GM12878 (cell line): ENCODE measurements around the gene APOBEC3H. TPM values are rescaled to one million over a fixed set of nuclear protein-coding genes. Genes with fewer than 3 reads are reported as not detected.
A peak's percentile ranks its signal among the peaks of the same experiment; 100 is the strongest.

Experiments used
- ATAC-seq: fragments of 200-7000 bp; cut with Tn5 transposase; 3 replicates; pipeline ENCODE4 v1.9.1; 2020; ENCODE audit warnings: mild to moderate bottlenecking, moderate library complexity
- BruUV-seq: library from RNA; stranded (reverse); fragments of 400-500 nt; replicated peaks from 2 replicates; lab custom pipeline; 2021; lab: Mats Ljungman, UMichigan
- CTCF ChIA-PET: fragments of 300-600 bp; sonication (Branson Sonifier 250); formaldehyde crosslinking; extraction: SDS; loops from one replicate; lab custom pipeline; 2021; ENCODE audit warnings: inconsistent platforms; lab: Yijun Ruan, JAX
- POLR2A ChIA-PET: fragments of 350-600 bp; formaldehyde crosslinking; extraction: SDS; loops from one replicate; lab custom pipeline; 2021; ENCODE audit warnings: inconsistent platforms; lab: Charles Lee
- RAD21 ChIA-PET: fragments of 300-600 bp; sonication (Branson Sonifier 250); formaldehyde crosslinking; loops from one replicate; lab custom pipeline; 2023; ENCODE audit warnings: antibody characterized with exemption; ENCODE audit not compliant: unreplicated experiment; lab: Charles Lee
- SMC1A ChIA-PET: fragments of 300-600 bp; sonication (Branson Sonifier 250); formaldehyde crosslinking; loops from one replicate; lab custom pipeline; 2023; ENCODE audit not compliant: unreplicated experiment, uncharacterized antibody; lab: Charles Lee
- DNase-seq: peaks from one replicate; pipeline ENCODE4 v3.0.0-alpha.2; 2011; ENCODE audit warnings: low read depth, low spot score
- FAIRE-seq: peaks from 3 replicates; lab custom pipeline; 2011; peaks lifted over from hg19 to GRCh38; lab: Jason Lieb, UNC
- H2AFZ ChIP-seq: 2 replicates; pipeline ENCODE4 v1.6.0; 2011; ENCODE audit warnings: low read depth, low read length, control low read depth; ENCODE audit not compliant: control insufficient read depth
- H3K27ac ChIP-seq: 2 replicates; pipeline ENCODE4 v1.5.1; 2011; ENCODE audit warnings: control low read depth; ENCODE audit not compliant: control insufficient read depth, insufficient read depth
- H3K27me3 ChIP-seq, 2 experiments: replicated peaks in 1 of 2; 2 replicates each; pipeline versions ENCODE4 v1.6.0 to v1.6.1; 2011; ENCODE audit warnings: low read length in 1 of 2; ENCODE audit not compliant: control insufficient read depth in 2 of 2, insufficient read depth in 2 of 2
- H3K36me3 ChIP-seq, 2 experiments: 2 replicates each; pipeline ENCODE4 v1.5.1; 2011; ENCODE audit warnings: low read length in 1 of 2; ENCODE audit not compliant: control insufficient read depth in 2 of 2, insufficient read depth in 2 of 2
- H3K4me1 ChIP-seq: 2 replicates; pipeline ENCODE4 v1.6.1; 2011; ENCODE audit warnings: mild to moderate bottlenecking, low read length, moderate library complexity, mixed read lengths; ENCODE audit not compliant: control insufficient read depth, insufficient read depth
- H3K4me2 ChIP-seq: 2 replicates; pipeline ENCODE4 v1.6.0; 2011; ENCODE audit warnings: control low read depth; ENCODE audit not compliant: control insufficient read depth, insufficient read depth
- H3K4me3 ChIP-seq: fragments of 200-600 bp; sonication (generic); 2 replicates; pipeline ENCODE4 v1.5.1; 2016
- H3K79me2 ChIP-seq: 2 replicates; pipeline ENCODE4 v1.6.0; 2011; ENCODE audit warnings: low read length; ENCODE audit not compliant: control insufficient read depth, insufficient read depth
- H3K9ac ChIP-seq: 2 replicates; pipeline ENCODE4 v1.8.0; 2011; ENCODE audit warnings: low read length, control low read depth, mixed read lengths; ENCODE audit not compliant: control insufficient read depth, insufficient read depth
- H3K9me3 ChIP-seq: replicated peaks from 3 replicates; pipeline ENCODE4 v1.5.1; 2011; ENCODE audit warnings: mild to moderate bottlenecking, low read length; ENCODE audit not compliant: control insufficient read depth, insufficient read depth
- H4K20me1 ChIP-seq: 2 replicates; pipeline ENCODE4 v1.6.0; 2011; ENCODE audit not compliant: control insufficient read depth, insufficient read depth
- ASH2L ChIP-seq: fragments of 300-600, 200-600 bp; sonication (generic); IDR thresholded peaks from 2 replicates; pipeline ENCODE4 v1.6.1; 2017; ENCODE audit warnings: low read depth, mild to moderate bottlenecking, borderline replicate concordance
- GATAD2B ChIP-seq: fragments of 450-650 bp; conservative IDR thresholded peaks from 2 replicates; pipeline ENCODE4 v1.6.1; 2017; ENCODE audit warnings: low read depth, mild to moderate bottlenecking, moderate library complexity
- LARP7 ChIP-seq: fragments of 450-650 bp; IDR thresholded peaks from 2 replicates; pipeline ENCODE4 v1.6.1; 2017; ENCODE audit warnings: mild to moderate bottlenecking
- MEF2B ChIP-seq: fragments of 450-650 bp; IDR thresholded peaks from 2 replicates; pipeline ENCODE4 v1.6.1; 2018; ENCODE audit warnings: mild to moderate bottlenecking, moderate library complexity; ENCODE audit not compliant: partially characterized antibody, poor library complexity, severe bottlenecking
- PAX5 ChIP-seq: IDR thresholded peaks from 2 replicates; pipeline ENCODE4 v1.6.1; 2011; ENCODE audit warnings: low read depth, low read length, borderline replicate concordance
- TCF12 ChIP-seq: IDR thresholded peaks from 2 replicates; pipeline ENCODE4 v1.6.1; 2011; ENCODE audit warnings: low read depth, mild to moderate bottlenecking, low read length
- YY1 ChIP-seq: IDR thresholded peaks from 2 replicates; pipeline ENCODE4 v1.6.1; 2011; ENCODE audit warnings: low read depth, mild to moderate bottlenecking, low read length
- ZNF687 ChIP-seq: fragments of 450-650 bp; IDR thresholded peaks from 2 replicates; pipeline ENCODE4 v1.6.1; 2017; ENCODE audit warnings: mild to moderate bottlenecking, moderate library complexity
- WGBS: methylation state at CpG from one replicate; pipeline ENCODE4 v1.1.6; 2016; ENCODE audit warnings: low lambda C conversion rate; ENCODE audit not compliant: insufficient replicate concordance, insufficient coverage; ENCODE audit errors: missing lambda C conversion rate; 5-methylcytosine and 5-hydroxymethylcytosine counted together
- in situ Hi-C: fragments of 300-500 bp; cut with MboI; formaldehyde crosslinking; loops from 9 replicates; pipeline ENCODE4 v1.14.3; 2018; ENCODE audit warnings: mixed read lengths
- intact Hi-C: fragments of 100-400 bp; cut with micrococcal nuclease; formaldehyde crosslinking; loops from one replicate; pipeline ENCODE4 v1.14.2; 2022; ENCODE audit not compliant: unreplicated experiment
- polyA plus RNA-seq, 11 experiments: library from polyadenylated mRNA; depleted of rRNA in 4 of 11; unstranded in 6 of 11; stranded (reverse) in 5 of 11; fragments of >200 nt; fragmentation: Nextera tagmentation in 4 of 11; fragmentation: Illumina TruSeq in 1 of 11; extraction: Ambion mirVana in 4 of 11; extraction: Trizol in 1 of 11; gene quantifications; 1 replicate in 1 of 11; 2 replicates in 10 of 11; pipeline versions ENCODE4 v1.2.1 to v1.2.3, GENCODE V29; 2011 to 2016; ENCODE audit warnings: inconsistent platforms in 2 of 11, missing spikeins in 2 of 11, low read depth in 1 of 11
- total RNA-seq, 4 experiments: library from RNA; depleted of rRNA in 3 of 4; stranded (reverse); fragments of >200 nt in 3 of 4; fragmentation: Illumina TruSeq in 1 of 4; extraction: Trizol in 1 of 4; gene quantifications; 2 replicates each; pipeline versions ENCODE4 v1.2.1 to v1.2.3, GENCODE V29; 2013 to 2021
- TF ChIP-seq, protein P1 (sequence below): fragments of 450-650 bp; IDR thresholded peaks from 2 replicates; pipeline ENCODE4 v1.6.1; 2017; ENCODE audit warnings: mild to moderate bottlenecking, moderate library complexity
- TF ChIP-seq, protein P2 (sequence below): fragments of 450-650 bp; conservative IDR thresholded peaks from 2 replicates; pipeline ENCODE4 v1.6.1; 2017; ENCODE audit warnings: mild to moderate bottlenecking, moderate library complexity

The APOBEC3H gene
- total and polyA plus RNA-seq, 10 of the 15 experiments (the other 5 are each of a cell fraction or from before 2014, with no cell fraction given), result 7.5 to 23.0 (median 14.8) TPM

- H3K4me1 ChIP-seq, result peaks cover 41% of the 10 kb centered on the region
Observed at GRCh38 chr22:39152024-39152510, 55.0 kb downstream of the APOBEC3H start.

More at GRCh38 chr22:39152024-39152510, 55.0 kb downstream of the APOBEC3H start:
- DNase-seq (no peak), FAIRE-seq (no peak), ATAC-seq (no peak)
- Histone ChIP-seq H3K9ac (peak overlapping the region; percentile 82), H2AFZ (peak overlapping the region; percentile 28), H3K27me3 (peaks cover 3 to 12% of the 10 kb centered on the region in 2 experiments), H3K4me3 (peak overlapping the region; percentile 80), H3K36me3 (no peaks in the 10 kb centered on the region; a peak in 1 of 4 replicates), H4K20me1 (no peaks in the 10 kb centered on the region), H3K9me3 (no peaks in the 10 kb centered on the region), H3K79me2 (peaks cover 36% of the 10 kb centered on the region), H3K4me2 (peak overlapping the region; percentile 96), H3K27ac (peak overlapping the region; percentile 73)
- in situ Hi-C loops (loop anchor here (25.0 kb wide), 1 partner anchor 360 kb away; the partner anchor contains the start of genes ATF4 and MIEF1), intact Hi-C loops (loop anchor here (5.0 kb wide), 2 partner anchors 165 to 280 kb away; partner anchors contain the start of genes CBX6 and RPL3)
- 25% methylated on average over 31 of the region's 44 CpGs for WGBS
- ChIA-PET SMC1A (interaction anchor here (1.0 to 1.4 kb wide), 2 partner anchors 53 to 167 kb away, joined by 4 read pairs; no protein-coding TSS in a partner anchor), CTCF (interaction anchor here (1.2 to 1.3 kb wide), 2 partner anchors 30 to 378 kb away, joined by 3 read pairs; no protein-coding TSS in a partner anchor), RAD21 (interaction anchor here (0.6 to 6.4 kb wide), 8 partner anchors 10 to 377 kb away, joined by 3 to 32 read pairs (median 4); partner anchors contain the start of genes APOBEC3B, APOBEC3H, CBX6 and RPL3), POLR2A (interaction anchor here (1.1 to 2.8 kb wide), 3 partner anchors 26 to 167 kb away, joined by 3 to 21 read pairs (median 3); partner anchors contain the start of gene RPL3)
- no TSS peak for BruUV-seq
- TF ChIP-seq GATAD2B (peak; percentile 57; the same call in 1 of the 2 replicates), YY1 (peak; percentile 26; the same call in 1 of the 2 replicates), LARP7 (peak; percentile 68; the same call in 1 of the 2 replicates), TCF12 (0 out of 2 replicates have a peak, but pooled peaks have one; percentile 31), MEF2B (no peak), ZNF687 (no peak), PAX5 (0 out of 2 replicates have a peak, but pooled peaks have one; percentile 7), ASH2L (peak; percentile 41; the same call in 1 of the 2 replicates)
- TF ChIP-seq, protein P1, sequence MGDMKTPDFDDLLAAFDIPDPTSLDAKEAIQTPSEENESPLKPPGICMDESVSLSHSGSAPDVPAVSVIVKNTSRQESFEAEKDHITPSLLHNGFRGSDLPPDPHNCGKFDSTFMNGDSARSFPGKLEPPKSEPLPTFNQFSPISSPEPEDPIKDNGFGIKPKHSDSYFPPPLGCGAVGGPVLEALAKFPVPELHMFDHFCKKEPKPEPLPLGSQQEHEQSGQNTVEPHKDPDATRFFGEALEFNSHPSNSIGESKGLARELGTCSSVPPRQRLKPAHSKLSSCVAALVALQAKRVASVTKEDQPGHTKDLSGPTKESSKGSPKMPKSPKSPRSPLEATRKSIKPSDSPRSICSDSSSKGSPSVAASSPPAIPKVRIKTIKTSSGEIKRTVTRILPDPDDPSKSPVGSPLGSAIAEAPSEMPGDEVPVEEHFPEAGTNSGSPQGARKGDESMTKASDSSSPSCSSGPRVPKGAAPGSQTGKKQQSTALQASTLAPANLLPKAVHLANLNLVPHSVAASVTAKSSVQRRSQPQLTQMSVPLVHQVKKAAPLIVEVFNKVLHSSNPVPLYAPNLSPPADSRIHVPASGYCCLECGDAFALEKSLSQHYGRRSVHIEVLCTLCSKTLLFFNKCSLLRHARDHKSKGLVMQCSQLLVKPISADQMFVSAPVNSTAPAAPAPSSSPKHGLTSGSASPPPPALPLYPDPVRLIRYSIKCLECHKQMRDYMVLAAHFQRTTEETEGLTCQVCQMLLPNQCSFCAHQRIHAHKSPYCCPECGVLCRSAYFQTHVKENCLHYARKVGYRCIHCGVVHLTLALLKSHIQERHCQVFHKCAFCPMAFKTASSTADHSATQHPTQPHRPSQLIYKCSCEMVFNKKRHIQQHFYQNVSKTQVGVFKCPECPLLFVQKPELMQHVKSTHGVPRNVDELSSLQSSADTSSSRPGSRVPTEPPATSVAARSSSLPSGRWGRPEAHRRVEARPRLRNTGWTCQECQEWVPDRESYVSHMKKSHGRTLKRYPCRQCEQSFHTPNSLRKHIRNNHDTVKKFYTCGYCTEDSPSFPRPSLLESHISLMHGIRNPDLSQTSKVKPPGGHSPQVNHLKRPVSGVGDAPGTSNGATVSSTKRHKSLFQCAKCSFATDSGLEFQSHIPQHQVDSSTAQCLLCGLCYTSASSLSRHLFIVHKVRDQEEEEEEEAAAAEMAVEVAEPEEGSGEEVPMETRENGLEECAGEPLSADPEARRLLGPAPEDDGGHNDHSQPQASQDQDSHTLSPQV, result no peak
- TF ChIP-seq, protein P2, sequence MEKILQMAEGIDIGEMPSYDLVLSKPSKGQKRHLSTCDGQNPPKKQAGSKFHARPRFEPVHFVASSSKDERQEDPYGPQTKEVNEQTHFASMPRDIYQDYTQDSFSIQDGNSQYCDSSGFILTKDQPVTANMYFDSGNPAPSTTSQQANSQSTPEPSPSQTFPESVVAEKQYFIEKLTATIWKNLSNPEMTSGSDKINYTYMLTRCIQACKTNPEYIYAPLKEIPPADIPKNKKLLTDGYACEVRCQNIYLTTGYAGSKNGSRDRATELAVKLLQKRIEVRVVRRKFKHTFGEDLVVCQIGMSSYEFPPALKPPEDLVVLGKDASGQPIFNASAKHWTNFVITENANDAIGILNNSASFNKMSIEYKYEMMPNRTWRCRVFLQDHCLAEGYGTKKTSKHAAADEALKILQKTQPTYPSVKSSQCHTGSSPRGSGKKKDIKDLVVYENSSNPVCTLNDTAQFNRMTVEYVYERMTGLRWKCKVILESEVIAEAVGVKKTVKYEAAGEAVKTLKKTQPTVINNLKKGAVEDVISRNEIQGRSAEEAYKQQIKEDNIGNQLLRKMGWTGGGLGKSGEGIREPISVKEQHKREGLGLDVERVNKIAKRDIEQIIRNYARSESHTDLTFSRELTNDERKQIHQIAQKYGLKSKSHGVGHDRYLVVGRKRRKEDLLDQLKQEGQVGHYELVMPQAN, result peak; percentile 48; the same call in 1 of the 2 replicates
